ENCODE measurements around the gene LYST.

DNA sequence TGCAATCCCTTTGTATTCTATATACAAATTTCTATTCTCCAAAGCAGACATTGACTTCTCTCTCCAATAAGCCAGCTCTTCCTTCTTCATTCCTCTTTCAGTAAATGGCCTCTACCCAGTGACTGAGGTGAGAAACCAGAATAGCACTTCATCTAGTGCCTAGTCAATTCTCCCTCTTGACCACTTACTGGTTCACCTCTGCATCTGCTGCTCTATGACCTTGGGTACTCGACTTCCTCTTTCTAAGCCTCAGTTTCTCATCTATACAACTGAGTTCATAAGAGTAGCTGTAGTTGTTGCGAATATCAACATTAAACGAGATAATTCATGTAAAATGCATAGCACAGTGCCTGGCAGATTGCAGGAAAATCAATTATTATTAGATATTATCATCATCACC, 12.4 kb downstream of the LYST start:
- TF ChIP-seq, protein P1, sequence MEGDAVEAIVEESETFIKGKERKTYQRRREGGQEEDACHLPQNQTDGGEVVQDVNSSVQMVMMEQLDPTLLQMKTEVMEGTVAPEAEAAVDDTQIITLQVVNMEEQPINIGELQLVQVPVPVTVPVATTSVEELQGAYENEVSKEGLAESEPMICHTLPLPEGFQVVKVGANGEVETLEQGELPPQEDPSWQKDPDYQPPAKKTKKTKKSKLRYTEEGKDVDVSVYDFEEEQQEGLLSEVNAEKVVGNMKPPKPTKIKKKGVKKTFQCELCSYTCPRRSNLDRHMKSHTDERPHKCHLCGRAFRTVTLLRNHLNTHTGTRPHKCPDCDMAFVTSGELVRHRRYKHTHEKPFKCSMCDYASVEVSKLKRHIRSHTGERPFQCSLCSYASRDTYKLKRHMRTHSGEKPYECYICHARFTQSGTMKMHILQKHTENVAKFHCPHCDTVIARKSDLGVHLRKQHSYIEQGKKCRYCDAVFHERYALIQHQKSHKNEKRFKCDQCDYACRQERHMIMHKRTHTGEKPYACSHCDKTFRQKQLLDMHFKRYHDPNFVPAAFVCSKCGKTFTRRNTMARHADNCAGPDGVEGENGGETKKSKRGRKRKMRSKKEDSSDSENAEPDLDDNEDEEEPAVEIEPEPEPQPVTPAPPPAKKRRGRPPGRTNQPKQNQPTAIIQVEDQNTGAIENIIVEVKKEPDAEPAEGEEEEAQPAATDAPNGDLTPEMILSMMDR (IDR thresholded peaks at IDR 0.05) = no peak
- TF ChIP-seq POLR2A (IDR thresholded peaks at IDR 0.05) = no peak
